Left renal pelvis (tissue), 4 donors: ENCODE data around the gene ABCC1. TPM values are rescaled to one million over a fixed set of nuclear protein-coding genes. Genes with fewer than 3 reads are reported as not detected.
"Not testable (repeated sequence)": the region's sequence is repeated elsewhere in the genome, so short reads cannot be mapped to it uniquely, and the experiment has no call there.

Source experiments
- DNase-seq, 4 donors: peaks; one replicate each; pipeline ENCODE4 v3.0.0-alpha.2; 2013; ENCODE audit warnings: low read depth in 4 of 4, low spot score in 3 of 4
- polyA plus RNA-seq, 4 donors: library from polyadenylated mRNA; unstranded; fragments of 120-200 nt; gene quantifications; one replicate each; pipeline ENCODE4 v1.2.1, GENCODE V29; 2013; ENCODE audit not compliant: insufficient read length in 4 of 4

The ABCC1 gene
- polyA plus RNA-seq, 4 donors: 18.3 to 30.2 (median 23.1) TPM

GRCh38 chr16:15966420-15966819 lies 17.0 kb downstream of the ABCC1 start:
- DNase-seq: no peak

GRCh38 chr16:15966836-15967546 lies 17.6 kb downstream of the ABCC1 start:
- no peak for DNase-seq

- DNase-seq: no peak
These were observed 18.4 kb downstream of the ABCC1 start for GRCh38 chr16:15967655-15968315.

GRCh38 chr16:15970202-15970601 lies 20.8 kb downstream of the ABCC1 start:
- no peak for DNase-seq

- no peak for DNase-seq
These were observed 21.5 kb downstream of the ABCC1 start for GRCh38 chr16:15970743-15971439.

- no peak for DNase-seq
These were observed 22.0 kb downstream of the ABCC1 start for GRCh38 chr16:15971440-15971815.

GRCh38 chr16:15972046-15972868 lies 22.8 kb downstream of the ABCC1 start:
- DNase-seq: no peak

GRCh38 chr16:15973421-15973820 lies 24.0 kb downstream of the ABCC1 start:
- no peak for DNase-seq

GRCh38 chr16:15974057-15974456 lies 24.6 kb downstream of the ABCC1 start:
- DNase-seq: no peak

GRCh38 chr16:15975172-15975571 lies 25.8 kb downstream of the ABCC1 start:
- DNase-seq: no peak

- DNase-seq: no peak
These were observed 26.9 kb downstream of the ABCC1 start for GRCh38 chr16:15976225-15976812.

- DNase-seq: no peak
These were observed 27.7 kb downstream of the ABCC1 start for GRCh38 chr16:15976929-15977637.

GRCh38 chr16:15979801-15980200 lies 30.4 kb downstream of the ABCC1 start:
- no peak for DNase-seq

- DNase-seq: no peak
These were observed 30.9 kb downstream of the ABCC1 start for GRCh38 chr16:15980329-15980728.

GRCh38 chr16:15981382-15981781 lies 32.0 kb downstream of the ABCC1 start:
- DNase-seq: no peak

GRCh38 chr16:15982194-15982915 lies 32.9 kb downstream of the ABCC1 start:
- DNase-seq: not testable (repeated sequence)

- DNase-seq: no peak
These were observed 34.5 kb downstream of the ABCC1 start for GRCh38 chr16:15983898-15984297.

GRCh38 chr16:15985144-15985543 lies 35.7 kb downstream of the ABCC1 start:
- DNase-seq: no peak

- no peak for DNase-seq
These were observed 36.8 kb downstream of the ABCC1 start for GRCh38 chr16:15986261-15986660.
